Measurements from ENCODE around the gene S100A13.

S100A13 gene

GRCh38 chr1:153572569-153573015 is 54.7 kb downstream of the S100A13 start:
- DNase-seq (ENCODE audit: low read depth in 2 of 2), result no peak

GRCh38 chr1:153571706-153572105 is 55.6 kb downstream of the S100A13 start:
- no peak for DNase-seq (ENCODE audit: low read depth in 2 of 2)

GRCh38 chr1:153570874-153571273 is 56.4 kb downstream of the S100A13 start:
- DNase-seq (ENCODE audit: low read depth in 2 of 2), result no peak

DNA sequence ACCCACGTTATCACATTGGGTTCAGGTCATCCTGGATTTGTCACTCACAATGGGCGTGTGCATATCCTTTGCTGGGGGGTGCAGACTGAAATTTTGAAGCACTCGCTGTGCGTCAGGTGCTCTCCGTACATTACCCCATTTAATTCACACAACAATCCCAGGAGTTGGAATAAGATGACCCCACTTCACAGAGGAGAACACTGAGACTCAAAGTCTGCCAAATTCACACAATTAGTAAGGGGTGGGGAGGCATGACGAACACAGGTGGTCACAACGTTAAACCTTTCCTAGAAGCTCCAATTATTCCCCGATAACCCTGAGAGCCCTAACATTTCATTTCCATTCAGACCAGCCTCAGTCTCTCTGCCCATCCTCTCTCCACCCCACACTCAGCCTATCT is 57.8 kb downstream of the S100A13 start:
- no peak for DNase-seq (ENCODE audit: low read depth in 2 of 2)

All from stimulated activated CD4-positive, alpha-beta T cell treated with anti-CD3 and anti-CD28 coated beads, Interleukin-1b, Interleukin-23, amount 100 ng/mL, for 1 hour (primary cell).